ENCODE data around the gene SSR4.

The SSR4 gene

DNA sequence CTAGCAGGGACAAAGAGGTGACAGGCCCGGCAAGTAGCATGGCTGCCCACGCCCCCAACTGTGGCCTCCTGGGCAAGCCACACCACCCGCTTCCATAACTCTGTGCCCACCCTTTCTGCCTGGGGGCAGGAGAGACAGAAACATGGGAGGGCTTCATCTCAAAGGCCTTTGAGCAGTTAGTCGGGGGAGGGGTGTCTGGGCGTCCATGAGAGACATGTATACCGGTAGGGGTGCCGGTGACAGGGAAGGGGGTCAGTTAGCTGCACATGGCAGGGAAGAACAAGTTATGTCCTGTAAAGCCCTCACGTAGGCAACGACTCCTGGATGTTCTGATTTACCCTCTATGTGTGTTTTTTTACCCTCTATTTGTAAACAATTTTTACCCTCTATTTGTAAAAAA, 26.6 kb downstream of the SSR4 start:
- H3K27ac ChIP-seq (replicated peaks), result no peak overlapping the region
- H3K27me3 ChIP-seq (ENCODE audit: insufficient read depth, poor library complexity, severe bottlenecking), result peaks cover 24% of the 10 kb centered on the region
- no peak for DNase-seq (ENCODE audit: low read depth in 1 of 2, low spot score in 1 of 2)
- TF ChIP-seq, protein P1, sequence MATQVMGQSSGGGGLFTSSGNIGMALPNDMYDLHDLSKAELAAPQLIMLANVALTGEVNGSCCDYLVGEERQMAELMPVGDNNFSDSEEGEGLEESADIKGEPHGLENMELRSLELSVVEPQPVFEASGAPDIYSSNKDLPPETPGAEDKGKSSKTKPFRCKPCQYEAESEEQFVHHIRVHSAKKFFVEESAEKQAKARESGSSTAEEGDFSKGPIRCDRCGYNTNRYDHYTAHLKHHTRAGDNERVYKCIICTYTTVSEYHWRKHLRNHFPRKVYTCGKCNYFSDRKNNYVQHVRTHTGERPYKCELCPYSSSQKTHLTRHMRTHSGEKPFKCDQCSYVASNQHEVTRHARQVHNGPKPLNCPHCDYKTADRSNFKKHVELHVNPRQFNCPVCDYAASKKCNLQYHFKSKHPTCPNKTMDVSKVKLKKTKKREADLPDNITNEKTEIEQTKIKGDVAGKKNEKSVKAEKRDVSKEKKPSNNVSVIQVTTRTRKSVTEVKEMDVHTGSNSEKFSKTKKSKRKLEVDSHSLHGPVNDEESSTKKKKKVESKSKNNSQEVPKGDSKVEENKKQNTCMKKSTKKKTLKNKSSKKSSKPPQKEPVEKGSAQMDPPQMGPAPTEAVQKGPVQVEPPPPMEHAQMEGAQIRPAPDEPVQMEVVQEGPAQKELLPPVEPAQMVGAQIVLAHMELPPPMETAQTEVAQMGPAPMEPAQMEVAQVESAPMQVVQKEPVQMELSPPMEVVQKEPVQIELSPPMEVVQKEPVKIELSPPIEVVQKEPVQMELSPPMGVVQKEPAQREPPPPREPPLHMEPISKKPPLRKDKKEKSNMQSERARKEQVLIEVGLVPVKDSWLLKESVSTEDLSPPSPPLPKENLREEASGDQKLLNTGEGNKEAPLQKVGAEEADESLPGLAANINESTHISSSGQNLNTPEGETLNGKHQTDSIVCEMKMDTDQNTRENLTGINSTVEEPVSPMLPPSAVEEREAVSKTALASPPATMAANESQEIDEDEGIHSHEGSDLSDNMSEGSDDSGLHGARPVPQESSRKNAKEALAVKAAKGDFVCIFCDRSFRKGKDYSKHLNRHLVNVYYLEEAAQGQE (IDR thresholded peaks at IDR 0.05; ENCODE audit: insufficient replicate concordance, low read depth), result no peak
- TF ChIP-seq SPI1 (IDR thresholded peaks at IDR 0.05; ENCODE audit: borderline replicate concordance, low read depth) (no peak), GABPA (IDR thresholded peaks at IDR 0.05; ENCODE audit: low read depth) (no peak), POLR2AphosphoS5 (IDR thresholded peaks at IDR 0.05; ENCODE audit: low read depth) (no peak)
- TF ChIP-seq, protein P2, sequence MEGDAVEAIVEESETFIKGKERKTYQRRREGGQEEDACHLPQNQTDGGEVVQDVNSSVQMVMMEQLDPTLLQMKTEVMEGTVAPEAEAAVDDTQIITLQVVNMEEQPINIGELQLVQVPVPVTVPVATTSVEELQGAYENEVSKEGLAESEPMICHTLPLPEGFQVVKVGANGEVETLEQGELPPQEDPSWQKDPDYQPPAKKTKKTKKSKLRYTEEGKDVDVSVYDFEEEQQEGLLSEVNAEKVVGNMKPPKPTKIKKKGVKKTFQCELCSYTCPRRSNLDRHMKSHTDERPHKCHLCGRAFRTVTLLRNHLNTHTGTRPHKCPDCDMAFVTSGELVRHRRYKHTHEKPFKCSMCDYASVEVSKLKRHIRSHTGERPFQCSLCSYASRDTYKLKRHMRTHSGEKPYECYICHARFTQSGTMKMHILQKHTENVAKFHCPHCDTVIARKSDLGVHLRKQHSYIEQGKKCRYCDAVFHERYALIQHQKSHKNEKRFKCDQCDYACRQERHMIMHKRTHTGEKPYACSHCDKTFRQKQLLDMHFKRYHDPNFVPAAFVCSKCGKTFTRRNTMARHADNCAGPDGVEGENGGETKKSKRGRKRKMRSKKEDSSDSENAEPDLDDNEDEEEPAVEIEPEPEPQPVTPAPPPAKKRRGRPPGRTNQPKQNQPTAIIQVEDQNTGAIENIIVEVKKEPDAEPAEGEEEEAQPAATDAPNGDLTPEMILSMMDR (IDR thresholded peaks at IDR 0.05; ENCODE audit: insufficient read depth, low read length), result no peak
- no peak overlapping the region for H3K4me3 ChIP-seq (replicated peaks; ENCODE audit: insufficient read depth, low read length)

DNA sequence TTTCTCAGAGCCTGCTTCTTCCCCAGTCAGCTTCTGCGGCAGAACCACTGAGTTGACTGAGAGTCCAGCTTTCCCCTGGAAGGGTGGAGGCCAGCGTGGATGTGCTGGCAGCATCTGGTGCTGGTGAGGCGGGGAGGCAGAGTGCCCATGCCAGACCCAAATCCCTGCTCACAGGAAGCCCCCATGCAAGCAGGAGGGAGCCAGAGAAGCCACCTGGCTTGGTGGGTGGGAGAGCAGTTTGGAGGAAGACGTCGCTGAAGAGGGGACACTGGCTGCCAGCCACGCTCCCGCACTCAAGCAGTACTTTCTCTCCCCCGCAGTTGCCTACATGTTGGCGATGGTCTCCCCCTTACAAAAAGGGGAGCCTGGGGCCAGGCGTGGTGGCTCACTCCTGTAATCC, 29.9 kb downstream of the SSR4 start:
- peaks cover 25% of the 10 kb centered on the region for H3K27me3 ChIP-seq (ENCODE audit: insufficient read depth, poor library complexity, severe bottlenecking)
- no peak for TF ChIP-seq POLR2AphosphoS5 (IDR thresholded peaks at IDR 0.05; ENCODE audit: low read depth)
- no peak for TF ChIP-seq SPI1 (IDR thresholded peaks at IDR 0.05; ENCODE audit: borderline replicate concordance, low read depth)
- TF ChIP-seq, protein P1 (IDR thresholded peaks at IDR 0.05; ENCODE audit: insufficient replicate concordance, low read depth), result no peak
- TF ChIP-seq GABPA (IDR thresholded peaks at IDR 0.05; ENCODE audit: low read depth), result no peak
- TF ChIP-seq, protein P2 (IDR thresholded peaks at IDR 0.05; ENCODE audit: insufficient read depth, low read length), result no peak
- DNase-seq (ENCODE audit: low read depth in 1 of 2, low spot score in 1 of 2), result no peak
- no peak overlapping the region for H3K27ac ChIP-seq (replicated peaks)
- H3K4me3 ChIP-seq (replicated peaks; ENCODE audit: insufficient read depth, low read length), result no peak overlapping the region

DNA sequence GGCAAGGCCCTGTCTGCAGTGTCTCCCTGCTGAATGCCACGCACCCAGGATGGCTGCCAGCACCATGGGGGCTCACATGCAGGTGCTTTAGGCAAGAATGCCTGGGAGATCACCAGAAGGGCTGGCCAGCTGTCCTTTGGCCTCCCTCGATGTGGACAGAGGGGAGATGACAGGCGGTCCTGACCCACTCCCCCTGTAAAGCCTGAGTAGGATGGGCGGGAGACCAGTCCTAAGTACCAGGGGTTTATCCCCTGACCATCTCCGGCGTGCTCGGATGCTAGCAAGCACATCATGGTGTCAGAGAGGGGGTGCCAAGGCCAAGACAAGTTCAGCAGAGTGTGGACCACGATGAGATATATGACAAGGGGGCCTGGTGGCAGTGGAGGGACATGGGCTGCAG, 30.6 kb downstream of the SSR4 start:
- no peak overlapping the region for H3K27ac ChIP-seq (replicated peaks)
- no peak for DNase-seq (ENCODE audit: low read depth in 1 of 2, low spot score in 1 of 2)
- peaks cover 21% of the 10 kb centered on the region for H3K27me3 ChIP-seq (ENCODE audit: insufficient read depth, poor library complexity, severe bottlenecking)
- TF ChIP-seq, protein P2 (IDR thresholded peaks at IDR 0.05; ENCODE audit: insufficient read depth, low read length), result no peak
- TF ChIP-seq, protein P1 (IDR thresholded peaks at IDR 0.05; ENCODE audit: insufficient replicate concordance, low read depth), result no peak
- TF ChIP-seq SPI1 (IDR thresholded peaks at IDR 0.05; ENCODE audit: borderline replicate concordance, low read depth), result no peak
- no peak for TF ChIP-seq POLR2AphosphoS5 (IDR thresholded peaks at IDR 0.05; ENCODE audit: low read depth)
- TF ChIP-seq GABPA (IDR thresholded peaks at IDR 0.05; ENCODE audit: low read depth), result no peak
- H3K4me3 ChIP-seq (replicated peaks; ENCODE audit: insufficient read depth, low read length), result no peak overlapping the region
